Mammary epithelial cell (primary cell): Measurements from ENCODE around the gene KCNJ3.

Experiments
- CTCF ChIP-seq, 2 donors: IDR thresholded peaks in 1 of 2; conservative IDR thresholded peaks in 1 of 2; 2 replicates each; pipeline ENCODE4 v1.5.1; 2011 to 2012; ENCODE audit warnings: inconsistent platforms in 2 of 2, low read length in 2 of 2, mild to moderate bottlenecking in 2 of 2, control low read depth in 1 of 2, low read depth in 1 of 2; ENCODE audit not compliant: insufficient read depth in 1 of 2; ENCODE audit errors: extremely low read depth in 1 of 2
- EZH2 ChIP-seq: IDR thresholded peaks from 2 replicates; pipeline ENCODE4 v1.6.1; 2012; ENCODE audit warnings: low read length, inconsistent platforms, borderline replicate concordance

- TF ChIP-seq CTCF (conservative IDR thresholded peaks at IDR 0.05 in 1 of 2, IDR thresholded peaks at IDR 0.05 in 1 of 2; ENCODE audit: extremely low read depth in 1 of 2, insufficient read depth in 1 of 2, low read depth in 1 of 2, low read length in 2 of 2) (no peak), EZH2 (no peak)
Observed at GRCh38 chr2:154709215-154709614, 10.7 kb downstream of the KCNJ3 start.
